Smooth muscle cell (in vitro differentiated cells): Measurements from ENCODE around the gene THTPA. TPM values are rescaled to one million over a fixed set of nuclear protein-coding genes. Genes with fewer than 3 reads are reported as not detected.
A peak's percentile ranks its signal among the peaks of the same experiment; 100 is the strongest.

ENCODE experiments used
- DNase-seq: peaks from one replicate; lab custom pipeline; 2025; ENCODE audit not compliant: unreplicated experiment; lab: John Stamatoyannopoulos, UW
- H2AFZ ChIP-seq: fragments of 200-600 bp; sonication (generic); 2 replicates; pipeline ENCODE4 v1.6.0; 2016; ENCODE audit warnings: antibody characterized with exemption, low read depth, mild to moderate bottlenecking
- H3F3A ChIP-seq: fragments of 200-600 bp; sonication (generic); 2 replicates; pipeline ENCODE4 v1.6.0; 2017; ENCODE audit warnings: antibody characterized with exemption, low read depth
- H3K27ac ChIP-seq: fragments of 200-600 bp; sonication (generic); 2 replicates; pipeline ENCODE4 v1.5.1; 2016; ENCODE audit warnings: low read depth, mild to moderate bottlenecking
- H3K27me3 ChIP-seq: fragments of 200-600 bp; sonication (generic); 2 replicates; pipeline ENCODE4 v1.6.1; 2016; ENCODE audit warnings: low read depth, mild to moderate bottlenecking
- H3K36me3 ChIP-seq: fragments of 200-600 bp; sonication (generic); 2 replicates; pipeline ENCODE4 v1.5.1; 2016; ENCODE audit warnings: low read depth
- H3K4me1 ChIP-seq: fragments of 200-600 bp; sonication (generic); 2 replicates; pipeline ENCODE4 v1.5.1; 2016; ENCODE audit warnings: low read depth
- H3K4me2 ChIP-seq: fragments of 200-600 bp; sonication (generic); 2 replicates; pipeline ENCODE4 v1.6.0; 2016; ENCODE audit warnings: mild to moderate bottlenecking
- H3K4me3 ChIP-seq: fragments of 200-600 bp; sonication (generic); 2 replicates; pipeline ENCODE4 v1.5.1; 2016; ENCODE audit warnings: mild to moderate bottlenecking
- H3K79me2 ChIP-seq: fragments of 200-600 bp; sonication (generic); 2 replicates; pipeline ENCODE4 v1.6.0; 2016; ENCODE audit warnings: low read depth, mild to moderate bottlenecking
- H3K9ac ChIP-seq: fragments of 200-600 bp; sonication (generic); 2 replicates; pipeline ENCODE4 v1.6.0; 2016; ENCODE audit warnings: low read depth
- H3K9me3 ChIP-seq: fragments of 200-600 bp; sonication (generic); replicated peaks from 2 replicates; pipeline ENCODE4 v1.5.1; 2016; ENCODE audit warnings: low read depth
- H4K20me1 ChIP-seq: fragments of 200-600 bp; sonication (generic); 2 replicates; pipeline ENCODE4 v1.6.0; 2016; ENCODE audit warnings: low read depth
- WGBS: methylation state at CpG from one replicate; pipeline ENCODE4 v1.1.7; 2016; ENCODE audit warnings: low lambda C conversion rate; 5-methylcytosine and 5-hydroxymethylcytosine counted together
- polyA plus RNA-seq: library from polyadenylated mRNA; unstranded; fragments of >200 nt; fragmentation: Nextera tagmentation; extraction: Ambion mirVana; gene quantifications from 2 replicates; pipeline ENCODE4 v1.2.1, GENCODE V29; 2016
- total RNA-seq: library from RNA; depleted of rRNA; stranded (reverse); fragments of >200 nt; gene quantifications from 2 replicates; pipeline ENCODE4 v1.2.3, GENCODE V29; 2014
- TF ChIP-seq, protein P1 (sequence below): fragments of 200-600 bp; sonication (generic); IDR thresholded peaks from 2 replicates; pipeline ENCODE4 v1.5.1; 2017; ENCODE audit warnings: borderline replicate concordance, mild to moderate bottlenecking, antibody characterized with exemption; ENCODE audit not compliant: insufficient read depth, poor library complexity, severe bottlenecking

The THTPA gene
- total and polyA plus RNA-seq, 2 experiments from 2014 or later = 5.7 to 6.1 TPM

DNA sequence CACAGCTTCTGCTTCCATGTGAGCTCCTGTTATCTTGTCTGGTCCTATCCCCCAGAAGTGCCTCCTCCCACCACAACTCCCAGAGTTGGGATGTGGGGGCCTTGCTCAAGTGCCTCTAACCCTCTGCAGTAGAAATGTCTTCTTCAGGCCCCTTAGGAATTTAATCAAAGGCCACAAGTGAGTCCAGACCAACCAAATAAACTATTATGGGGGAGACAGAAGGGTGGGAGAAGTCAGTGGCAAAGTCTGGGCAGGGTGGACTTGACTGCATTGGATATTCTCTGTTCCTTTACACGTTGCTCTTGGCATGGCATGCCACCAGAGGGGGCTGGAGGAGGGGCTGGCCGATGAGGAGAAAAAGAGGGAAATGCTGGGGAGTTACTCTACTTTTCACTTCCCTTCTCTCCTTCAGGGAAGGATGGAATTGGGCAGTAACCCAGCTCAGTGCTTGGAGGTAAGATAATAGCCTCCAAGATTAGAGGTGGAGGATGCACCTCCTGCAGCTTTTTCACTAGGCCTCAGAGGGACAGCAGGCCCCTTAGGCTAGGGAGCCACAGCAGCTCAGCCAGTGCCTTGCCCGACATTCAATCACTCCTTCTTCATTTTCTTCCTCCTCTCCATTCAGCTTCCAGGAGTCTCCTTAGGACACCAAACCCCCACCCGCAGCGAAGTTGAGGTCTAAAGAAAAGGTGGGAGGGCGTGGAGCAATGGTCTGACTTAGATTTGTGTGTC lies 12.7 kb downstream of the THTPA start:
- no peak overlapping the region for H3K9ac ChIP-seq
- TF ChIP-seq, protein P1, sequence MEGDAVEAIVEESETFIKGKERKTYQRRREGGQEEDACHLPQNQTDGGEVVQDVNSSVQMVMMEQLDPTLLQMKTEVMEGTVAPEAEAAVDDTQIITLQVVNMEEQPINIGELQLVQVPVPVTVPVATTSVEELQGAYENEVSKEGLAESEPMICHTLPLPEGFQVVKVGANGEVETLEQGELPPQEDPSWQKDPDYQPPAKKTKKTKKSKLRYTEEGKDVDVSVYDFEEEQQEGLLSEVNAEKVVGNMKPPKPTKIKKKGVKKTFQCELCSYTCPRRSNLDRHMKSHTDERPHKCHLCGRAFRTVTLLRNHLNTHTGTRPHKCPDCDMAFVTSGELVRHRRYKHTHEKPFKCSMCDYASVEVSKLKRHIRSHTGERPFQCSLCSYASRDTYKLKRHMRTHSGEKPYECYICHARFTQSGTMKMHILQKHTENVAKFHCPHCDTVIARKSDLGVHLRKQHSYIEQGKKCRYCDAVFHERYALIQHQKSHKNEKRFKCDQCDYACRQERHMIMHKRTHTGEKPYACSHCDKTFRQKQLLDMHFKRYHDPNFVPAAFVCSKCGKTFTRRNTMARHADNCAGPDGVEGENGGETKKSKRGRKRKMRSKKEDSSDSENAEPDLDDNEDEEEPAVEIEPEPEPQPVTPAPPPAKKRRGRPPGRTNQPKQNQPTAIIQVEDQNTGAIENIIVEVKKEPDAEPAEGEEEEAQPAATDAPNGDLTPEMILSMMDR = peak; percentile 27
- no peaks in the 10 kb centered on the region for H4K20me1 ChIP-seq
- H3K27me3 ChIP-seq = peaks cover 5% of the 10 kb centered on the region
- no peaks in the 10 kb centered on the region for H3K79me2 ChIP-seq
- H3K4me2 ChIP-seq = peak overlapping the region; percentile 26
- 53% methylated on average over 6 of the region's 6 CpGs for WGBS
- H3K36me3 ChIP-seq = no peaks in the 10 kb centered on the region
- H3K27ac ChIP-seq = no peak overlapping the region
- H3K4me1 ChIP-seq = peaks cover 24% of the 10 kb centered on the region
- H3F3A ChIP-seq = peaks cover 6% of the 10 kb centered on the region
- DNase-seq = no peak
- H3K4me3 ChIP-seq = no peak overlapping the region
- H3K9me3 ChIP-seq = no peaks in the 10 kb centered on the region
- H2AFZ ChIP-seq = no peak overlapping the region

DNA sequence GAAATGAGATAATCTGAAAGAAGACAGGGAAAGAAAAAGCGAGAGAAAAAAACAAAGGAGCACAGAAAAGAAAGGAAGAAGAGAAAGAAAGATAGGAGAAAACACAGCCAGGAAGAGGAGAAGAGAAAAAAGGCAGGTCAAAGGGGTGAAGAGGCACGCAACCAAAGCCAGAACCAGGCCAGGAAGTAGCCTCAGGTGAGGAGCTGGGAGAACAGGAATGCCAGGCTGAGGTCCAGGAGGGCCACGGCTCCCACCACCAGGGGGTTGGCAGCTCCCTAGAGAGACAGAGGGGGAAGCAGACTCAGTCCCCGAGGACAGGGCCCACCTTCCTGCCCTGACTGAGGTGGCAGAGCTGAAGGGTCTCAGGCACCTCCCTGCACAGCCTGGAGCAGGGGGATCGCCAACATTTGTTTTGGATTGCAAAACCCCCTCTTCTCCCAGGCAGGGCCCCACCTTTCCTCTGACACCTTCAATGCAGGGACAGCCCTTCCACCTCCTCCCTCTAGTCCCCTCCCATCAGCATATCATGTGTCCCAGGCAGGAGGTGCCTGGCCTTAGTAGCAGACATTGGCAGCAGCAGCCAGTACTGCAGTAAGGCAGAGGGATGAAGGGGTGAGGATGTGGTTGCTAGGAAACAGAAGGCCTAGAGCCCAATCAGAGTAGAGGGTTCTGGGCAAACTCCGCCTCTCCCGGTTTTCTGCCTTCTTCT lies 13.5 kb downstream of the THTPA start:
- no peak overlapping the region for H3K4me3 ChIP-seq
- TF ChIP-seq, protein P1 = no peak

DNA sequence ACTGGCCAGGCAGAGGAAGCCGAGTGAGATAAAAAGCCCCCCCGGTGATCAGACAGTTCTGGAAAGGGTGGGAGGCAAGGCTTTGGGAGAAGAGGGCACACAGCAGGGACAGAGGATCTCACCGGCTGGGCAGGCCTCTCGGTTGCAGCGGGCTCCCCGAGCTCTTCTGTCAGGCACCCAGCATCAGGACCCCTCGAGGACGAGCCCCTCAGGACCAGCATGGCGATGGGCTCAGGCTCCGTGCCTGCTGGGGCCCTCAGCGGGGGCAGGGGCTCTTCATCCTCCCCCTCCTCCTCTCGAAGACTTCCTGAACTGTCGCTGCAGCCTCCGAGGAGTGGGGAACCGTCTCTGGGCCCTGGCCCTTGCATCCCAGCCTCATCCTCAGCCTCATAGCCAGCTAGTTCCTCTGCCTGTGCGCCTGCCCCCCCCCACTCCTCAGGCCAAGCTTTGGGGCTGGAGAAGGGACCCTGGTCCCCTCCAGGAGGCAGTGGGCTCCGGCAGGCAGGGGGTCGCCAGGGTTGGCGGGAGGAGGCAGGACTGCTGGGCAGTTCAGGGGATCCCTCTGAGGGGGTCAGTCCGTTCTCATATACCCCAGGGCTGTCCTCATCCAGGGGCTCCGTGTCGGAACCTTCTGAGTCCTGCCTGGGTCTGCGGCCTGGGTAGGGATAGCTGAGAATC lies 14.9 kb downstream of the THTPA start:
- H3K27ac ChIP-seq = no peak overlapping the region
- peaks cover 6% of the 10 kb centered on the region for H3F3A ChIP-seq

More for the DNA sequence above, 13.5 kb downstream of the THTPA start:
- Histone ChIP-seq H3K4me2 (no peak overlapping the region), H4K20me1 (no peaks in the 10 kb centered on the region), H3K4me1 (peaks cover 24% of the 10 kb centered on the region), H3K27ac (no peak overlapping the region), H3K9ac (no peak overlapping the region), H3F3A (peaks cover 6% of the 10 kb centered on the region), H3K9me3 (no peaks in the 10 kb centered on the region), H2AFZ (no peak overlapping the region), H3K36me3 (no peaks in the 10 kb centered on the region), H3K27me3 (peaks cover 7% of the 10 kb centered on the region), H3K79me2 (no peaks in the 10 kb centered on the region)
- 76% methylated on average over 7 of the region's 7 CpGs for WGBS
- DNase-seq = no peak

More for the DNA sequence above, 14.9 kb downstream of the THTPA start:
- Histone ChIP-seq H3K4me2 (no peak overlapping the region), H3K4me3 (no peak overlapping the region), H3K79me2 (no peaks in the 10 kb centered on the region), H3K9me3 (no peaks in the 10 kb centered on the region), H4K20me1 (no peaks in the 10 kb centered on the region), H2AFZ (no peak overlapping the region), H3K9ac (no peak overlapping the region), H3K27me3 (peaks cover 20% of the 10 kb centered on the region), H3K36me3 (no peaks in the 10 kb centered on the region), H3K4me1 (peaks cover 24% of the 10 kb centered on the region)
- TF ChIP-seq, protein P1 = no peak
- DNase-seq = no peak
- 93% methylated on average over 23 of the region's 23 CpGs for WGBS
